ENCODE measurements around the gene EIF2AK3.

GRCh38 chr2:88597168-88597567 is 30.1 kb downstream of the EIF2AK3 start:
- TF ChIP-seq CTCF (IDR thresholded peaks at IDR 0.05) (no peak), POLR2A (IDR thresholded peaks at IDR 0.05) (no peak)
